ENCODE measurements around the gene ITPR2. TPM values are rescaled to one million over a fixed set of nuclear protein-coding genes. Genes with fewer than 3 reads are reported as not detected.

Gene ITPR2
- total and polyA plus RNA-seq, 2 of the 13 experiments (the other 11 are each of a cell fraction or from before 2014, with no cell fraction given), result 31.9 to 81.9 TPM

GRCh38 chr12:26777236-26777635, 55.8 kb downstream of the ITPR2 start:
- FAIRE-seq (no peak), ATAC-seq (no peak), DNase-seq (ENCODE audit: low spot score) (no peak)
- POLR2A ChIA-PET, result interaction anchor here (3.1 kb wide), 1 partner anchor 40 kb away, joined by 13 read pairs; no protein-coding TSS in a partner anchor
- BruUV-seq (replicated peaks), result no TSS peak
- CTCF ChIA-PET (ENCODE audit: low intra/inter-chr PET ratio, low total read pairs), result no interaction called here
- TF ChIP-seq ZNF878 (CRISPR knock-in tag; IDR thresholded peaks at IDR 0.05), result no peak
- no peak for TF ChIP-seq ZNF263 (CRISPR knock-in tag; IDR thresholded peaks at IDR 0.05)
- TF ChIP-seq ZNF235 (CRISPR knock-in tag; IDR thresholded peaks at IDR 0.05; ENCODE audit: borderline replicate concordance), result no peak
- no peak for TF ChIP-seq ATF7 (IDR thresholded peaks at IDR 0.05)
- TF ChIP-seq ATF7 (CRISPR knock-in tag; IDR thresholded peaks at IDR 0.05), result no peak
- TF ChIP-seq TOPORS (CRISPR knock-in tag; IDR thresholded peaks at IDR 0.05), result no peak
- no peak for TF ChIP-seq ZNF724P (CRISPR knock-in tag; IDR thresholded peaks at IDR 0.05; ENCODE audit: borderline replicate concordance)
- TF ChIP-seq RFX5 (IDR thresholded peaks at IDR 0.05; ENCODE audit: low read depth, low read length), result no peak
- TF ChIP-seq, protein P1, sequence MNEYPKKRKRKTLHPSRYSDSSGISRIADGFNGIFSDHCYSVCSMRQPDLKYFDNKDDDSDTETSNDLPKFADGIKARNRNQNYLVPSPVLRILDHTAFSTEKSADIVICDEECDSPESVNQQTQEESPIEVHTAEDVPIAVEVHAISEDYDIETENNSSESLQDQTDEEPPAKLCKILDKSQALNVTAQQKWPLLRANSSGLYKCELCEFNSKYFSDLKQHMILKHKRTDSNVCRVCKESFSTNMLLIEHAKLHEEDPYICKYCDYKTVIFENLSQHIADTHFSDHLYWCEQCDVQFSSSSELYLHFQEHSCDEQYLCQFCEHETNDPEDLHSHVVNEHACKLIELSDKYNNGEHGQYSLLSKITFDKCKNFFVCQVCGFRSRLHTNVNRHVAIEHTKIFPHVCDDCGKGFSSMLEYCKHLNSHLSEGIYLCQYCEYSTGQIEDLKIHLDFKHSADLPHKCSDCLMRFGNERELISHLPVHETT (CRISPR knock-in tag; conservative IDR thresholded peaks at IDR 0.05), result no peak
- TF ChIP-seq, protein P2, sequence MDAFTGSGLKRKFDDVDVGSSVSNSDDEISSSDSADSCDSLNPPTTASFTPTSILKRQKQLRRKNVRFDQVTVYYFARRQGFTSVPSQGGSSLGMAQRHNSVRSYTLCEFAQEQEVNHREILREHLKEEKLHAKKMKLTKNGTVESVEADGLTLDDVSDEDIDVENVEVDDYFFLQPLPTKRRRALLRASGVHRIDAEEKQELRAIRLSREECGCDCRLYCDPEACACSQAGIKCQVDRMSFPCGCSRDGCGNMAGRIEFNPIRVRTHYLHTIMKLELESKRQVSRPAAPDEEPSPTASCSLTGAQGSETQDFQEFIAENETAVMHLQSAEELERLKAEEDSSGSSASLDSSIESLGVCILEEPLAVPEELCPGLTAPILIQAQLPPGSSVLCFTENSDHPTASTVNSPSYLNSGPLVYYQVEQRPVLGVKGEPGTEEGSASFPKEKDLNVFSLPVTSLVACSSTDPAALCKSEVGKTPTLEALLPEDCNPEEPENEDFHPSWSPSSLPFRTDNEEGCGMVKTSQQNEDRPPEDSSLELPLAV (CRISPR knock-in tag; conservative IDR thresholded peaks at IDR 0.05; ENCODE audit: low read depth), result no peak
- TF ChIP-seq ZNF543 (CRISPR knock-in tag; IDR thresholded peaks at IDR 0.05), result no peak
- TF ChIP-seq SCMH1 (CRISPR knock-in tag; IDR thresholded peaks at IDR 0.05; ENCODE audit: borderline replicate concordance), result no peak
- no peak for TF ChIP-seq ZNF205 (CRISPR knock-in tag; IDR thresholded peaks at IDR 0.05)
- H3K27me3 ChIP-seq (ENCODE audit: control insufficient read depth in 1 of 2, insufficient read depth in 2 of 2, low read length in 2 of 2), result no peaks in the 10 kb centered on the region
- in situ Hi-C loops (cut with HindIII; ENCODE audit: extremely low pct_ligation_motif_present, low pct_unique_long_range_greater_than_20kb) (no loop called here), intact Hi-C loops (cut with micrococcal nuclease; ENCODE audit: unreplicated experiment) (loop anchor here (10.0 kb wide), 1 partner anchor 108 kb away; no protein-coding TSS in a partner anchor)
- H3K4me1 ChIP-seq (ENCODE audit: insufficient read depth, low read length), result peaks cover 51% of the 10 kb centered on the region
- WGBS (ENCODE audit: low lambda C conversion rate), result 100% methylated on average over 3 of the region's 3 CpGs
- H3K27ac ChIP-seq (ENCODE audit: extremely low read length, insufficient read depth, low read length), result no peak overlapping the region
- peaks cover 15 to 36% of the 10 kb centered on the region in 2 experiments for H3K36me3 ChIP-seq (replicated peaks in 1 of 2; ENCODE audit: control insufficient read depth in 1 of 2, insufficient read depth in 2 of 2, low read length in 2 of 2)
- no peak overlapping the region for H3K4me3 ChIP-seq (replicated peaks in 1 of 3; ENCODE audit: insufficient read depth in 1 of 3, low read depth in 2 of 3, low read length in 3 of 3)
- no peak overlapping the region for H2AFZ ChIP-seq (ENCODE audit: low read length)
- no peak overlapping the region for H3K4me2 ChIP-seq (ENCODE audit: low read depth, low read length)
- H3K9me3 ChIP-seq (ENCODE audit: low read length), result no peaks in the 10 kb centered on the region
- peaks cover 39% of the 10 kb centered on the region for H3K79me2 ChIP-seq (ENCODE audit: insufficient read depth, low read length)
- H3K9ac ChIP-seq (ENCODE audit: insufficient read depth, low read depth, low read length), result no peak overlapping the region
- H4K20me1 ChIP-seq (ENCODE audit: insufficient read depth, low read length), result no peaks in the 10 kb centered on the region; the same call in 1 of the 2 replicates
